B cell (primary cell): ENCODE results near the gene ADAMTS10. TPM values are rescaled to one million over a fixed set of nuclear protein-coding genes. Genes with fewer than 3 reads are reported as not detected.

Source experiments
- ATAC-seq: fragments of 200-7000 bp; cut with Tn5 transposase; one replicate; pipeline ENCODE4 v1.10.0; 2021; ENCODE audit warnings: low read depth, mild to moderate bottlenecking, moderate number of reproducible peaks, moderate library complexity
- CTCF ChIA-PET: fragments of 350-600 bp; sonication (Branson Sonifier 250); formaldehyde crosslinking; loops from one replicate; lab custom pipeline; 2021; ENCODE audit warnings: antibody characterized with exemption, inconsistent platforms; lab: Charles Lee
- POLR2A ChIA-PET: fragments of 350-600 bp; sonication (Branson Sonifier 250); formaldehyde crosslinking; loops from one replicate; lab custom pipeline; 2021; ENCODE audit warnings: antibody characterized with exemption; lab: Charles Lee
- DNase-seq: peaks from one replicate; pipeline ENCODE4 v3.0.0; 2013
- H2AFZ ChIP-seq: 2 replicates; pipeline ENCODE4 v1.6.1; 2012; ENCODE audit warnings: mild to moderate bottlenecking, low read depth, low read length; ENCODE audit not compliant: insufficient read depth, poor library complexity, severe bottlenecking
- H3K27ac ChIP-seq, 2 donors: 1 replicate in 1 of 2; 2 replicates in 1 of 2; pipeline ENCODE4 v1.5.1; 2012 to 2013; ENCODE audit warnings: low read length in 2 of 2, mild to moderate bottlenecking in 2 of 2, moderate library complexity in 1 of 2
- H3K27me3 ChIP-seq, 4 experiments: fragments of 200-600 bp in 1 of 4; sonication (generic) in 1 of 4; replicated peaks in 1 of 4; 1 replicate in 2 of 4; 2 replicates in 2 of 4; pipeline versions ENCODE4 v1.6.1 to v1.7.0; 2013 to 2016; ENCODE audit warnings: low read length in 3 of 4, mild to moderate bottlenecking in 2 of 4, mixed read lengths in 1 of 4, moderate library complexity in 1 of 4; ENCODE audit not compliant: insufficient read depth in 4 of 4, control insufficient read depth in 3 of 4; ENCODE audit errors: control extremely low read depth in 1 of 4
- H3K36me3 ChIP-seq, 2 experiments: replicated peaks in 1 of 2; 1 replicate in 1 of 2; 2 replicates in 1 of 2; pipeline versions ENCODE4 v1.6.1 to v1.7.1; 2013; ENCODE audit warnings: low read length in 1 of 2; ENCODE audit not compliant: insufficient read depth in 2 of 2, control insufficient read depth in 1 of 2; ENCODE audit errors: control extremely low read depth in 1 of 2, extremely low read depth in 1 of 2
- H3K4me1 ChIP-seq, 2 donors: fragments of 200-600 bp in 1 of 2; sonication (generic) in 1 of 2; 1 replicate in 1 of 2; 2 replicates in 1 of 2; pipeline versions ENCODE4 v1.5.1 to v1.6.1; 2013 to 2017; ENCODE audit warnings: low read length in 2 of 2; ENCODE audit not compliant: control insufficient read depth in 2 of 2, insufficient read depth in 2 of 2
- H3K4me2 ChIP-seq: replicated peaks from 2 replicates; pipeline ENCODE3; 2012; ENCODE audit warnings: mild to moderate bottlenecking, low read depth, low read length; ENCODE audit not compliant: poor library complexity, severe bottlenecking
- H3K4me3 ChIP-seq, 5 experiments: fragments of 200-600 bp in 1 of 5; sonication (generic) in 1 of 5; 1 replicate in 3 of 5; 2 replicates in 2 of 5; pipeline versions ENCODE4 v1.5.1 to v1.7.0; 2011 to 2016; ENCODE audit warnings: low read length in 4 of 5, mild to moderate bottlenecking in 4 of 5, low read depth in 2 of 5, control low read depth in 1 of 5, moderate library complexity in 1 of 5; ENCODE audit not compliant: insufficient read depth in 1 of 5; ENCODE audit errors: control extremely low read depth in 1 of 5, extremely low read depth in 1 of 5
- H3K79me2 ChIP-seq: fragments of 200-600 bp; sonication (generic); one replicate; pipeline ENCODE4 v1.6.0; 2016; ENCODE audit warnings: low read length; ENCODE audit not compliant: control insufficient read depth, insufficient read depth
- H3K9ac ChIP-seq: fragments of 200-600 bp; sonication (generic); 2 replicates; pipeline ENCODE4 v1.6.1; 2017; ENCODE audit warnings: mild to moderate bottlenecking, low read length, moderate library complexity
- H3K9me3 ChIP-seq, 3 donors: one replicate each; pipeline versions ENCODE4 v1.6.1 to v1.7.1; 2013; ENCODE audit warnings: low read length in 2 of 3; ENCODE audit not compliant: control insufficient read depth in 2 of 3, insufficient read depth in 1 of 3; ENCODE audit errors: control extremely low read depth in 1 of 3
- H4K20me1 ChIP-seq: 2 replicates; pipeline ENCODE4 v1.6.0; 2012; ENCODE audit warnings: mild to moderate bottlenecking, low read length; ENCODE audit not compliant: insufficient read depth, control insufficient read depth, poor library complexity, severe bottlenecking
- H3K27ac Mint-ChIP-seq: one replicate; pipeline ENCODE4 v1.8.0; 2021; ENCODE audit warnings: mixed read lengths
- H3K27me3 Mint-ChIP-seq: one replicate; pipeline ENCODE4 v1.8.0; 2021; ENCODE audit warnings: mixed read lengths
- H3K4me1 Mint-ChIP-seq: one replicate; pipeline ENCODE4 v1.8.0; 2021; ENCODE audit warnings: mixed read lengths
- H3K4me3 Mint-ChIP-seq: one replicate; pipeline ENCODE4 v1.8.0; 2021; ENCODE audit warnings: mixed read lengths
- H3K9me3 Mint-ChIP-seq: one replicate; pipeline ENCODE4 v1.8.0; 2022; ENCODE audit warnings: mixed read lengths; ENCODE audit not compliant: insufficient read depth
- CTCF ChIP-seq: fragments of 200-600 bp; IDR thresholded peaks from one replicate; pipeline ENCODE4 v1.8.0; 2022; ENCODE audit warnings: antibody characterized with exemption, mild to moderate bottlenecking
- EZH2 ChIP-seq: IDR thresholded peaks from 2 replicates; pipeline ENCODE4 v1.6.1; 2012; ENCODE audit warnings: borderline replicate concordance, low read depth, mild to moderate bottlenecking, moderate library complexity, low read length; ENCODE audit not compliant: insufficient read depth, poor library complexity, severe bottlenecking
- WGBS: methylation state at CpG from one replicate; pipeline ENCODE4 v1.1.5; 2013; ENCODE audit warnings: missing lambda C conversion rate; ENCODE audit not compliant: insufficient coverage; 5-methylcytosine and 5-hydroxymethylcytosine counted together
- intact Hi-C: fragments of 100-400 bp; cut with micrococcal nuclease; formaldehyde crosslinking; loops from one replicate; pipeline ENCODE4 v1.10.0; 2022
- polyA plus RNA-seq: library from polyadenylated mRNA; depleted of rRNA; stranded (reverse); fragments of >200 nt; gene quantifications from 2 replicates; pipeline ENCODE4 v1.2.3, GENCODE V29; 2012
- total RNA-seq, 2 donors: library from RNA; stranded (reverse); fragments of 120-200 nt in 1 of 2; gene quantifications; 1 replicate in 1 of 2; 2 replicates in 1 of 2; pipeline versions ENCODE4 v1.2.3 to v1.2.4, GENCODE V29; 2013 to 2022

ADAMTS10 gene
- total and polyA plus RNA-seq, 2 donors (not counting 1 experiment from before 2014, with no cell fraction given) = 0.59 to 1.8 TPM

DNA sequence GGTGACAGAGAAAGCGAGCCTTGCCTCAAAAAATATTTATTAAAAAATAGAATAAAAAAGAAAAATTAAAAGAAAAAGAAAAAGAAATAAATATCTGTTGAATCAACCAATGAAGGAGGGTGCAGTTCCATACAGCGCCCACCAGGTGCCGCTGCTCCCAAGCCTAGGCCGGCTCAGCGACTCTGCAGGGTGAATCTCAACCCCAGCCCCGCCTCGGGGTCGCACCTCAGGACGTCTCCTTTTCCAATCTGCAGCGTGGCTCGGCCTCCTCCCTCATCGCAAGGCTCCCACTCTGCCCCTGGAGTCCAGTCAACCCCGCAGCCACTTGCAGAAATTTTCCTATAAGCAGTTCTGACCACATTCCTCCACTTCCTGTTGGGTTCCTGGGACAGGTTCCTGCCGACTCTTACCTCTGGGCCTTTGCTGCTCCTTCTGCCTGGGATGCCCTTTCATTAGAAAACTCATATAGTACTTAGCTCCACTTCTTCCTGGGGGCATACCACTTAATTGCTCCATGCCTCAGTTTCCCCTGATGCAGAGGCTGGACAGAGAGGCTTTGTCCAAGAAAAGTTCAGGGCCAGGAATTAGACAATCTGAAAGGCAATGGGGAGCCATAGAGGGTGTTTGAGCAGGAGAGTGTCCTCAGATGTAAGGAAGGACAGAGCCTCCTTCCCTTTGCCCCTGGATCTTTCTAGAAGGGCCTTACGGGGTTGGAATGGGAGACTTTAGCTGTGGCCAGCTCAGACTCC, 44.2 kb upstream of the ADAMTS10 start:
- H3K4me1 ChIP-seq = peaks cover 10 to 13% of the 10 kb centered on the region in 2 donors
- H3K4me2 ChIP-seq = peak overlapping the region; percentile 81
- no peaks in the 10 kb centered on the region for H3K79me2 ChIP-seq
- peak overlapping the region in 3 of 5 experiments; percentile 6 to 56 (median 30) for H3K4me3 ChIP-seq
- Mint-ChIP-seq H3K27me3 (peaks cover 14% of the 10 kb centered on the region), H3K27ac (no peak overlapping the region), H3K4me1 (peaks cover 11% of the 10 kb centered on the region), H3K4me3 (peak overlapping the region; percentile 61), H3K9me3 (no peaks in the 10 kb centered on the region)
- peak; percentile 83 for ATAC-seq
- peak; percentile 76 for DNase-seq
- H3K36me3 ChIP-seq = no peaks in the 10 kb centered on the region
- ChIA-PET CTCF (interaction anchor here (0.6 to 3.6 kb wide), 12 partner anchors 9 to 401 kb away, joined by 3 to 114 read pairs (median 4); no protein-coding TSS in a partner anchor), POLR2A (no interaction called here)
- no peak for TF ChIP-seq EZH2
- peak; percentile 99 for TF ChIP-seq CTCF
- H2AFZ ChIP-seq = peak overlapping the region; percentile 84
- peaks cover 0 to 9% (median 0%) of the 10 kb centered on the region in 4 experiments for H3K27me3 ChIP-seq
- intact Hi-C loops = no loop called here
- H4K20me1 ChIP-seq = no peaks in the 10 kb centered on the region
- WGBS = 8% methylated on average over 14 of the region's 15 CpGs
- H3K27ac ChIP-seq = no peak overlapping the region
- H3K9me3 ChIP-seq = peaks cover 0 to 6% (median 0%) of the 10 kb centered on the region in 3 donors
- peak overlapping the region; percentile 51 for H3K9ac ChIP-seq

DNA sequence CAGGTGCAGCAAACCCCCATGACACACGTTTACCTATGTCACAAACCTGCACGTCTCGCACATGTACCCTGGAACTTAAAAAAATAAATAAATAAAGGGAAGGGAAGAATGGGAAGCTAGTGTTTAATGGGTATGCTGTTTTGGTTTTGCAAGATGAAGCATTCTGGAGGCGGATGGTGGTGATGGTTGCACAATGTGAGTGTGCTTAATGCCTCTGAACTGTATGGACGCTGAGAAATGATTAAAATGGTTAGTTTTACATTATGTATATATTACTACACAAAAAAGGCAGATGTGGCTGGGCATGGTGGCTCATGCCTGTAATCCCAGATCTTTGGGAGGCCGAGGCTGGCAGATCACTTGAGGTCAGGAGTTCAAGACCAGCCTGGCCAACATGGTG, 37.7 kb upstream of the ADAMTS10 start:
- DNase-seq (no peak), ATAC-seq (no peak)
- Histone ChIP-seq H3K36me3 (no peaks in the 10 kb centered on the region), H3K4me3 (no peak overlapping the region), H3K9me3 (peaks cover 0 to 4% (median 0%) of the 10 kb centered on the region in 3 donors), H4K20me1 (no peaks in the 10 kb centered on the region), H3K79me2 (no peaks in the 10 kb centered on the region), H3K27ac (no peak overlapping the region), H3K4me2 (no peak overlapping the region), H3K4me1 (no peaks in the 10 kb centered on the region), H3K9ac (no peak overlapping the region), H3K27me3 (peaks cover 0 to 9% (median 0%) of the 10 kb centered on the region in 4 experiments), H2AFZ (no peak overlapping the region)
- Mint-ChIP-seq H3K4me1 (no peaks in the 10 kb centered on the region), H3K27me3 (peaks cover 17% of the 10 kb centered on the region), H3K4me3 (no peak overlapping the region), H3K27ac (no peak overlapping the region), H3K9me3 (no peaks in the 10 kb centered on the region)
- intact Hi-C loops = no loop called here
- POLR2A ChIA-PET = no interaction called here
- CTCF ChIA-PET = no interaction called here
- TF ChIP-seq CTCF (no peak), EZH2 (no peak)
- 93% methylated on average over 3 of the region's 6 CpGs for WGBS
